ENCODE data around the gene LRRC25. TPM values are rescaled to one million over a fixed set of nuclear protein-coding genes. Genes with fewer than 3 reads are reported as not detected.
A peak's percentile ranks its signal among the peaks of the same experiment; 100 is the strongest.

The LRRC25 gene
- total RNA-seq, 1 experiment from 2014 or later = 0.31 TPM

- Mint-ChIP-seq H3K36me3 (no peaks in the 10 kb centered on the region), H3K4me3 (peak overlapping the region; percentile 72), H3K9me3 (no peaks in the 10 kb centered on the region), H3K4me1 (peaks cover 33% of the 10 kb centered on the region), H3K27ac (no peak overlapping the region), H3K27me3 (ENCODE audit: low read depth) (peaks cover 32% of the 10 kb centered on the region)
- ChIA-PET POLR2A (interaction anchor here (0.7 kb wide), 1 partner anchor 104 kb away, joined by 3 read pairs; no protein-coding TSS in a partner anchor), CTCF (interaction anchor here (0.6 to 3.0 kb wide), 5 partner anchors 8 to 142 kb away, joined by 3 to 31 read pairs (median 4); no protein-coding TSS in a partner anchor)
- no peak for DNase-seq (ENCODE audit: low spot score)
- no peak for ATAC-seq
- TF ChIP-seq E2F1 (CRISPR knock-in tag; IDR thresholded peaks at IDR 0.05) = no peak
- no peak for TF ChIP-seq IRF2 (CRISPR knock-in tag; IDR thresholded peaks at IDR 0.05; ENCODE audit: borderline replicate concordance, low read depth)
- TF ChIP-seq JUN (CRISPR knock-in tag; IDR thresholded peaks at IDR 0.05) = no peak
- no peak for TF ChIP-seq HMGA2 (CRISPR knock-in tag; IDR thresholded peaks at IDR 0.05)
- TF ChIP-seq NR3C1 (CRISPR knock-in tag; conservative IDR thresholded peaks at IDR 0.05; ENCODE audit: low read depth) = no peak
- TF ChIP-seq MYBL2 (CRISPR knock-in tag; IDR thresholded peaks at IDR 0.05) = no peak
- no peak for TF ChIP-seq ELF4 (CRISPR knock-in tag; IDR thresholded peaks at IDR 0.05; ENCODE audit: low read depth)
- TF ChIP-seq E2F4 (CRISPR knock-in tag; IDR thresholded peaks at IDR 0.05; ENCODE audit: borderline replicate concordance, low read depth) = no peak
- TF ChIP-seq FOXJ3 (CRISPR knock-in tag; IDR thresholded peaks at IDR 0.05; ENCODE audit: borderline replicate concordance) = no peak
These were observed 23.5 kb upstream of the LRRC25 start for GRCh38 chr19:18420930-18421329.

GRCh38 chr19:18419699-18420460 is 22.5 kb upstream of the LRRC25 start:
- Mint-ChIP-seq H3K9me3 (no peaks in the 10 kb centered on the region), H3K4me1 (peaks cover 33% of the 10 kb centered on the region), H3K27me3 (ENCODE audit: low read depth) (peaks cover 32% of the 10 kb centered on the region), H3K36me3 (no peaks in the 10 kb centered on the region), H3K27ac (no peak overlapping the region), H3K4me3 (peak overlapping the region; percentile 72)
- ChIA-PET POLR2A (interaction anchor here (1.5 to 3.0 kb wide), 2 partner anchors 8 to 15 kb away, joined by 6 to 12 read pairs; no protein-coding TSS in a partner anchor), CTCF (interaction anchor here (0.8 to 9.7 kb wide), 20 partner anchors 9 to 307 kb away, joined by 3 to 94 read pairs (median 5); partner anchors contain the start of genes GDF15 and REX1BD)
- DNase-seq (ENCODE audit: low spot score) = no peak
- 0 out of 2 replicates have a peak, but pooled peaks have one; percentile 26 for TF ChIP-seq ETV6 (CRISPR knock-in tag; IDR thresholded peaks at IDR 0.05)
- no peak for TF ChIP-seq HMGXB4 (CRISPR knock-in tag; IDR thresholded peaks at IDR 0.05)
- peak; percentile 30; the same call in 1 of the 2 replicates for TF ChIP-seq KAT7 (CRISPR knock-in tag; IDR thresholded peaks at IDR 0.05; ENCODE audit: borderline replicate concordance)
- no peak for TF ChIP-seq NR1H2 (CRISPR knock-in tag; IDR thresholded peaks at IDR 0.05)
- TF ChIP-seq HMGA2 (CRISPR knock-in tag; IDR thresholded peaks at IDR 0.05) = no peak
- no peak for TF ChIP-seq NFE2L1 (CRISPR knock-in tag; IDR thresholded peaks at IDR 0.05)
- TF ChIP-seq MLX (CRISPR knock-in tag; IDR thresholded peaks at IDR 0.05) = no peak
- TF ChIP-seq GABPB1 (CRISPR knock-in tag; IDR thresholded peaks at IDR 0.05) = peak; percentile 28; the same call in 1 of the 2 replicates
- TF ChIP-seq ZNF138 (CRISPR knock-in tag; conservative IDR thresholded peaks at IDR 0.05) = no peak
- no peak for TF ChIP-seq ATF1 (CRISPR knock-in tag; IDR thresholded peaks at IDR 0.05)
- TF ChIP-seq AFF4 (CRISPR knock-in tag; IDR thresholded peaks at IDR 0.05; ENCODE audit: borderline replicate concordance) = no peak
- TF ChIP-seq MYBL2 (CRISPR knock-in tag; IDR thresholded peaks at IDR 0.05) = no peak
- ATAC-seq = no peak

All from WTC11 (cell line).